VCaP (cell line): ENCODE data around the gene TRAK2.

Experiments used
- H3K27ac ChIP-seq: fragments of 450-650 bp; 2 replicates; pipeline ENCODE4 v1.5.1; 2017
- TF ChIP-seq, protein P1 (sequence below): fragments of 450-650 bp; conservative IDR thresholded peaks from 2 replicates; pipeline ENCODE4 v1.5.1; 2017; ENCODE audit warnings: mild to moderate bottlenecking, moderate library complexity

Gene TRAK2

DNA sequence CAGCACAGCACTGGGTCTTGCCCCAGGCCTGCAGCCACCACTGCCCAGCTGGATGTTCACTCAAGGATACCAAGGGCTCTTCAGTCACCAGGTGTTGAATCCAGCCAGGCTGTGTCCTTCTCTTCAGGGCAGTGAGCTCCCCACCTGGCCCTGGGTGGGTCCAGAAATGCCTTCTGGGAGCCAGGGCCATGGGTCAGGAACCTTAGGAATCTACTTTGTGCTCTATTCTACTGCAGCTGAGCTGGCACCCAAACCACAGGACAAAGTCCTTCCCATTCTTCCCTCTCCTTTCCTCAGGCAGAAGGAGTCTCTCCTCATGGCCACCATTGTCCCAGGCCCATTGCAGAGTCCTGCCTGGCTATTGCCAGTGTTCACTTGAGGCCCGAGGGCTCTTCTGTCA is 13.3 kb upstream of the TRAK2 start:
- no peak overlapping the region for H3K27ac ChIP-seq
- TF ChIP-seq, protein P1, sequence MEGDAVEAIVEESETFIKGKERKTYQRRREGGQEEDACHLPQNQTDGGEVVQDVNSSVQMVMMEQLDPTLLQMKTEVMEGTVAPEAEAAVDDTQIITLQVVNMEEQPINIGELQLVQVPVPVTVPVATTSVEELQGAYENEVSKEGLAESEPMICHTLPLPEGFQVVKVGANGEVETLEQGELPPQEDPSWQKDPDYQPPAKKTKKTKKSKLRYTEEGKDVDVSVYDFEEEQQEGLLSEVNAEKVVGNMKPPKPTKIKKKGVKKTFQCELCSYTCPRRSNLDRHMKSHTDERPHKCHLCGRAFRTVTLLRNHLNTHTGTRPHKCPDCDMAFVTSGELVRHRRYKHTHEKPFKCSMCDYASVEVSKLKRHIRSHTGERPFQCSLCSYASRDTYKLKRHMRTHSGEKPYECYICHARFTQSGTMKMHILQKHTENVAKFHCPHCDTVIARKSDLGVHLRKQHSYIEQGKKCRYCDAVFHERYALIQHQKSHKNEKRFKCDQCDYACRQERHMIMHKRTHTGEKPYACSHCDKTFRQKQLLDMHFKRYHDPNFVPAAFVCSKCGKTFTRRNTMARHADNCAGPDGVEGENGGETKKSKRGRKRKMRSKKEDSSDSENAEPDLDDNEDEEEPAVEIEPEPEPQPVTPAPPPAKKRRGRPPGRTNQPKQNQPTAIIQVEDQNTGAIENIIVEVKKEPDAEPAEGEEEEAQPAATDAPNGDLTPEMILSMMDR: no peak

DNA sequence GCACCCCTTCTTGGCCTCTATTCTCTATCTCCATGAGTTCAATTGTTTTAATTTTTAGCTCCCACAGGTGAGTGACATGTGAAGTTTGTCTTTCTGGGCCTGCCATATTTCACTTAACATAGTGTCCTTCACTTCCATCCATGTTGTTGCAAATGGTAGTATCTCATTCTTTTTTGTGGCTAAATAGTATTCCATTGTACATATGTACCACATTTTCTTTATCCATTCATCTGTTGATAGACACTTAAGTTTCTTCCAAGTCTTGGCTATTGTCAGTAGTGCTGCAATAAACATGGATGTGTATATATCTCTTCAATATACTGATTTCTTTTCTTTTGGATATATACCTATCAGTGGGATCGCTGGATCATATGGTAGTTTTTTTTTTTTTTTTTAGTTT is 9.3 kb upstream of the TRAK2 start:
- TF ChIP-seq, protein P1: no peak
- H3K27ac ChIP-seq: no peak overlapping the region

DNA sequence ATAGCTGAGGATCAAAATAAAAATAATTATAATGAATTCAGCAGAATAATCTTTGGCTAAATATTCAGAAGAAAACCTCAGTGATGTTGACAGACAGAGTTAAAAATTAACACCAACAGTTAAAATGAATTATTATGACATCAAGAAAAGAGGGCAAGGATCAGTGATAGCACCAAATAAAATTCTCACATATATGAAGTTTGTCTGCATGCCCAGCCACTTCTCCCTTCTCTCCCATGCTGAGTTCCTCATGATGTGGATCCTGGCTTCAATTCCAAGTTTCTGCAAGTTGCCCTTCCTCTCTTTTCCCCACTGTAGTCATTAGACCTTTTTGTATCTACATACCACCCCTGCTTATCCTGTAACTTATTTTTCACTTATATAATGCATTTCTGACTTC is 7.1 kb upstream of the TRAK2 start:
- TF ChIP-seq, protein P1: no peak
- H3K27ac ChIP-seq: no peak overlapping the region

DNA sequence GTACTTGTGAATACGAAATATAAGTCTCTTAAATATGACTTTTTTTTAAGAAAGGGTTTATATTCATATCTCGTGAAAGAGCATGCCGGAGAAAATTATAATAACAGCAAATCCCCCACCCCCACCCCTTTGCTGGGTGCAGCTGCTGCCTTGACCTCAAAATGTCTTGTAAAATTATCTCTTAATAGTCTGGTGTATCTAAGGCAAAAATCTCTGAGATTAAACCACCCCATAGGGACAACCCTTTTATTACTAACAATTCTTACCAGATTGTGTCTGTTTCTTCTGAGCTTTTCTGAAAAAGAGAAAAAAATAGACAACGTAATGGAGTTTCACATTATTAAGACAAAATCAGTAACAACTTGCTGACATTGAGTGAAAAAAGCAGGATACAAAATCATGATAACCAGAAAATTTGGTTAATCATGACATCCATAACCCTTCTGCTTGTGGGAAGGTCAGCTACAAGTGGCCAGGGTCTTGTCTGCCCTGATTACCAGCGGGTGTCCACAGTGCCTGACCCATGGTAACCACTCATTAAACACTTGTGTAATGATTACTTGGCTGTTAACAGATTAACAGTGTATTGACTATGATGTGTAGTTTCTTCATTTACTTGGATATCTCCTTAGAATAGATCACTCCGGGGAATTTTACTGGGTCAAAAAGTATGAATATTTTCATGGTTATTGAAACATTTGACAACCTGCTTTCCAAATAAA is 1.8 kb upstream of the TRAK2 start:
- no peak overlapping the region for H3K27ac ChIP-seq
- TF ChIP-seq, protein P1: no peak

DNA sequence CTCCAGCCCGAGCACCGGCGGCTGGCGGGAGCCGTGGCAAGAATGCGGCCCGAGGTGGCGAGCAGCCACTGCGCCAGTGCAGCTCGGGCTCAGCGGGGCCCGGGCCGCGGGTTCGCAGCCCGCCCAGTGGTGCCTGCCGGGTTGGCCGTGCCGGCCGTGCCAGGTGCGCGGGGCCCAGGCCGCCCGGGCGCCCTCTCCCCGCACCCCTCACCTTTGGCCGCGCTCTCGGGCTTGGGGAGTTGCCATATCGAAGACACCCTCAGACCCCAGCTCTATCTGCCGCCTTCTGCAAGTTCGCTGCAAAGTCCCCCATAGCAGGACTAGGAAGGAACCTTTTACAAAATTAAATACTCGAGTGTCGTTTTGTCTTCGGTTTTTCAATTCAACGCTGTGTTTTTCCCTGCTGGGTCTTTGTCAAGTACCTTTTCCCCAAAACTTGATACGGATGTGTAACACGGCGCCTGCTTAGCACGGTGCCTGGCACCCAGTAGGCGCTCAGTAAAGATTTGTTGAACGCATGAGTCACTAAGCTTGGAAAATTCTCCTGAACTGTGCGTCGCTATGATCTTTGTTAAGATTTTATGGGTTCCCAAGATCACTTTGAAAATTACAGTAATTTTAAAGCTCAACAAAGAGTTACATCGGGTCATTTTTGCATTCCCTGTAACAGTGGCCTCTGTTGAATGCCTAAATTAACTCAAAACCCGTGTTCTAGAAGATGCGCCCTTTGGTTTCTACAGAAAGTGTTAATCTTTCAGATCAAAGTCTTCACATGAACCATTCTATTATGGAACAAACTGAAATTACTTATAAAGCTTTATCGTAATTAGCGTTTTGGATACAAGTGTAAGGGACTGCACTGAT is 1.0 kb upstream of the TRAK2 start:
- TF ChIP-seq, protein P1: peak; percentile 25
- peak overlapping the region; percentile 86 for H3K27ac ChIP-seq

DNA sequence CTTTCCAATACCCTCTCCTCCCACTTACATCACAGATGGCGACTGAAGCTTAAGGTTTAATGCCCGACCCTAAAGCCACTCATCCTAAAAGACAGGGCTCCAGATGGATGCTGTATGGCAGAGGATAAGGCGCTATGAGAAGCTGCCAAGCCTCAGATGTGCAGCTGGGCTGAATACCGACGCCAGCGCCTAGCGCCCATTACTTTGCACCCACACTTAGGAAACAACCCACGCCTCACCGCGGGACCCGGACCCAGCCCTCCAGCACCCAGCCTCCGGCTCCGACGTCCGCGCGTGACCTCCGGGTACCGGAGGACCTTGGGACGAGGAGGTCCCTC is 335 bp downstream of the TRAK2 start:
- TF ChIP-seq, protein P1: no peak
- H3K27ac ChIP-seq: peak overlapping the region; percentile 86

DNA sequence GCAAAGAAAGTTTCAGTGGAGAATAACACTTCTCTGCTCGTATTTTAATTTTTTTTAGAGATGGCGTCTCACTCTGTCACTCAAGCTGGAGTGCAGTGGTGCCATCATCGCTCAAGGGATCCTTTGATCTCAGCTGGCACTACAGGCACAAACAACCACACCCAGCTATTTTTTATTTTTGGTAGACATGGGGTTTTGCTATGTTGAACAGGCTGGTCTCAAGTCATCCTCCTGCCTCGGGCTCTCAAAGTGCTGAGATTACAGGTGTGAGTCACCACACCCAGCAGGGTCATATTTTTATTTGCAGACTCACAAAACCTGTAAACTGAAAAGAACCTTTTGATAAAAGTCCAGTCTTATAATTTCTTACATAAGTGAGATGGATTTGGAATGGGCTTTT is 2.6 kb downstream of the TRAK2 start:
- H3K27ac ChIP-seq: no peak overlapping the region
- TF ChIP-seq, protein P1: no peak
